Caco-2 (cell line): Measurements from ENCODE around the gene R3HDM2. TPM values are rescaled to one million over a fixed set of nuclear protein-coding genes. Genes with fewer than 3 reads are reported as not detected.
A peak's percentile ranks its signal among the peaks of the same experiment; 100 is the strongest.

Experiments used
- BruUV-seq: library from RNA; stranded (reverse); fragments of 400-500 nt; replicated peaks from 2 replicates; lab custom pipeline; 2021; lab: Mats Ljungman, UMichigan
- CTCF ChIA-PET: fragments of 300-600 bp; sonication (Branson Sonifier 250); formaldehyde crosslinking; loops from one replicate; lab custom pipeline; 2022; ENCODE audit warnings: antibody characterized with exemption; lab: Charles Lee
- POLR2A ChIA-PET: fragments of 300-600 bp; sonication (Branson Sonifier 250); formaldehyde crosslinking; loops from one replicate; lab custom pipeline; 2022; ENCODE audit warnings: antibody characterized with exemption; lab: Charles Lee
- DNase-seq, 2 experiments: peaks; one replicate each; pipeline versions ENCODE4 v3.0.0 to v3.0.0-alpha.2; 2020 to 2022
- H3K27me3 ChIP-seq: replicated peaks from 2 replicates; pipeline ENCODE4 v1.6.0; 2011; ENCODE audit warnings: low read length; ENCODE audit not compliant: control insufficient read depth, insufficient read depth
- H3K36me3 ChIP-seq: 2 replicates; pipeline ENCODE4 v1.5.1; 2011; ENCODE audit warnings: low read length; ENCODE audit not compliant: control insufficient read depth, insufficient read depth
- H3K4me1 ChIP-seq: fragments of 250-450 bp; sonication (Bioruptor Pico); 2 replicates; pipeline ENCODE4 v1.5.1; 2020; ENCODE audit warnings: mild to moderate bottlenecking
- H3K4me3 ChIP-seq: 2 replicates; pipeline ENCODE4 v1.5.1; 2011; ENCODE audit warnings: low read depth, mild to moderate bottlenecking, control low read depth, low read length
- H3K9me3 ChIP-seq: fragments of 250-450 bp; sonication (Bioruptor Pico); 2 replicates; pipeline ENCODE4 v1.5.1; 2020; ENCODE audit warnings: mild to moderate bottlenecking, moderate library complexity
- H3K27ac Mint-ChIP-seq: one replicate; pipeline ENCODE4 v1.8.0; 2022; ENCODE audit warnings: mixed read lengths; ENCODE audit not compliant: unreplicated experiment
- H3K27me3 Mint-ChIP-seq: one replicate; pipeline ENCODE4 v1.8.0; 2022; ENCODE audit warnings: mixed read lengths; ENCODE audit not compliant: insufficient read depth, unreplicated experiment
- H3K36me3 Mint-ChIP-seq: one replicate; pipeline ENCODE4 v1.8.0; 2022; ENCODE audit warnings: mild to moderate bottlenecking, mixed read lengths; ENCODE audit not compliant: insufficient read depth, unreplicated experiment
- H3K4me1 Mint-ChIP-seq: one replicate; pipeline ENCODE4 v1.8.0; 2022; ENCODE audit warnings: low read depth, mixed read lengths; ENCODE audit not compliant: unreplicated experiment
- H3K4me3 Mint-ChIP-seq: one replicate; pipeline ENCODE4 v1.8.0; 2022; ENCODE audit warnings: mild to moderate bottlenecking, moderate library complexity, mixed read lengths; ENCODE audit not compliant: unreplicated experiment
- H3K9me3 Mint-ChIP-seq: one replicate; pipeline ENCODE4 v1.8.0; 2022; ENCODE audit warnings: mixed read lengths; ENCODE audit not compliant: unreplicated experiment
- intact Hi-C: fragments of 100-400 bp; cut with micrococcal nuclease; formaldehyde crosslinking; loops from one replicate; pipeline ENCODE4 v1.10.0; 2022; ENCODE audit not compliant: unreplicated experiment
- total RNA-seq: library from RNA; stranded (reverse); gene quantifications from 2 replicates; pipeline ENCODE4 v1.2.3, GENCODE V29; 2022
- TF ChIP-seq, protein P1 (sequence below), 2 experiments: fragments of 200-600 bp in 1 of 2; IDR thresholded peaks; 1 replicate in 1 of 2; 2 replicates in 1 of 2; pipeline versions ENCODE4 v1.5.1 to v1.8.0; 2011 to 2022; ENCODE audit warnings: antibody characterized with exemption in 1 of 2, control low read depth in 1 of 2, inconsistent platforms in 1 of 2, low read depth in 1 of 2, low read length in 1 of 2, mild to moderate bottlenecking in 1 of 2, moderate library complexity in 1 of 2; ENCODE audit not compliant: insufficient read depth in 1 of 2, severe bottlenecking in 1 of 2, unreplicated experiment in 1 of 2

Gene R3HDM2
- total RNA-seq, 1 experiment from 2014 or later = 33.7 TPM

DNA sequence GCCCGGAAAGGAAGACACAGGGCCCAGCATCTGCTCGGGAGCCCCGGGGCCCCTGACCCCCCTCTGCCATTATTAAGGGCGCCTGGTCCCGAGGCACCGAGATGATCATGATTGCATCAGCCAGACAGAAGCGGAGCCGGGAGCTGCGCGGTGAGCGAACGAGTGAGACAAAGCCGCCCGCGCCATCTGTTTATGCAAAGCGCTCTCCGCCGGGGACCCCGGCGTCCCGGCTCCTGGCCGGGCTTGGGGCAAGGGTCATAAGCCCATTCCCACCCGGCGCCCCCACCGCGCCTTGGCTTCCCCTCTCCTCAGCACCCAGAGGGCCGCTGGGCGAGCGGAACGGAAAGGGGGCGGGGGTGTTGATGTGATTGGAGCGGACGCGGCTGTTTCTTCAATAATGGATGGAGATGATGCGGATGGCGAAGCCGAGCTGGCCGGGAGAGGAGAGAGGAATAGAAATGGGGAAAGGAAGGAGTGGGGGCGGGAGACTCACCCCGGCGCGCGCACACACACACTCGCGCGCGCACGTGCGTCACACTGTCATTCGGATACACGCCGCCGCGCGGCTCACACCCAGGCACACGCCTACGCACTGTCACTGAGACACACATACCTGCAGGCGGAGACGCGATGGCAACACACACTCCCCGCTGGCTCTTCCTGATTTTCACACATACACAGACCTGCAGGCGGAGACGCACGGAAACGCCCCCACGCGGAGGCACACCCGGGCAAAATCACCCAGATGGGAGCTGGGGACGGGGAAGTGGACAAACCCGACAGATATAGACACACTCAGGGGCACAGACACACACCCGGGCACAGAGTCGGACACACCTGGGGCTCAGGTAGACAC lies 190.5 kb downstream of the R3HDM2 start:
- ChIA-PET CTCF (interaction anchor here (0.7 to 6.4 kb wide), 7 partner anchors 11 to 219 kb away, joined by 3 to 80 read pairs (median 4); partner anchors contain the start of genes GLI1 and SHMT2), POLR2A (interaction anchor here (0.5 to 3.3 kb wide), 5 partner anchors 11 to 240 kb away, joined by 3 to 36 read pairs (median 5); partner anchors contain the start of genes INHBE and SHMT2)
- Histone ChIP-seq H3K4me3 (peak overlapping the region; percentile 35), H3K4me1 (peaks cover 19% of the 10 kb centered on the region), H3K36me3 (no peaks in the 10 kb centered on the region), H3K9me3 (no peaks in the 10 kb centered on the region), H3K27me3 (peaks cover 9% of the 10 kb centered on the region)
- peaks cover 63% of the 10 kb centered on the region for H3K36me3 Mint-ChIP-seq
- H3K27ac Mint-ChIP-seq = peak overlapping the region; percentile 45
- peak; percentile 63 to 64 for DNase-seq
- H3K4me3 Mint-ChIP-seq = peak overlapping the region; percentile 79
- H3K9me3 Mint-ChIP-seq = no peaks in the 10 kb centered on the region
- H3K27me3 Mint-ChIP-seq = peaks cover 7% of the 10 kb centered on the region
- H3K4me1 Mint-ChIP-seq = peaks cover 43% of the 10 kb centered on the region
- TF ChIP-seq, protein P1, sequence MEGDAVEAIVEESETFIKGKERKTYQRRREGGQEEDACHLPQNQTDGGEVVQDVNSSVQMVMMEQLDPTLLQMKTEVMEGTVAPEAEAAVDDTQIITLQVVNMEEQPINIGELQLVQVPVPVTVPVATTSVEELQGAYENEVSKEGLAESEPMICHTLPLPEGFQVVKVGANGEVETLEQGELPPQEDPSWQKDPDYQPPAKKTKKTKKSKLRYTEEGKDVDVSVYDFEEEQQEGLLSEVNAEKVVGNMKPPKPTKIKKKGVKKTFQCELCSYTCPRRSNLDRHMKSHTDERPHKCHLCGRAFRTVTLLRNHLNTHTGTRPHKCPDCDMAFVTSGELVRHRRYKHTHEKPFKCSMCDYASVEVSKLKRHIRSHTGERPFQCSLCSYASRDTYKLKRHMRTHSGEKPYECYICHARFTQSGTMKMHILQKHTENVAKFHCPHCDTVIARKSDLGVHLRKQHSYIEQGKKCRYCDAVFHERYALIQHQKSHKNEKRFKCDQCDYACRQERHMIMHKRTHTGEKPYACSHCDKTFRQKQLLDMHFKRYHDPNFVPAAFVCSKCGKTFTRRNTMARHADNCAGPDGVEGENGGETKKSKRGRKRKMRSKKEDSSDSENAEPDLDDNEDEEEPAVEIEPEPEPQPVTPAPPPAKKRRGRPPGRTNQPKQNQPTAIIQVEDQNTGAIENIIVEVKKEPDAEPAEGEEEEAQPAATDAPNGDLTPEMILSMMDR (IDR thresholded peaks at IDR 0.05; ENCODE audit: insufficient read depth in 1 of 2, low read depth in 1 of 2, low read length in 1 of 2, severe bottlenecking in 1 of 2, unreplicated experiment in 1 of 2) = peak in 1 of 2 experiments; percentile 0
- intact Hi-C loops = no loop called here
- BruUV-seq = TSS peak; percentile 55

DNA sequence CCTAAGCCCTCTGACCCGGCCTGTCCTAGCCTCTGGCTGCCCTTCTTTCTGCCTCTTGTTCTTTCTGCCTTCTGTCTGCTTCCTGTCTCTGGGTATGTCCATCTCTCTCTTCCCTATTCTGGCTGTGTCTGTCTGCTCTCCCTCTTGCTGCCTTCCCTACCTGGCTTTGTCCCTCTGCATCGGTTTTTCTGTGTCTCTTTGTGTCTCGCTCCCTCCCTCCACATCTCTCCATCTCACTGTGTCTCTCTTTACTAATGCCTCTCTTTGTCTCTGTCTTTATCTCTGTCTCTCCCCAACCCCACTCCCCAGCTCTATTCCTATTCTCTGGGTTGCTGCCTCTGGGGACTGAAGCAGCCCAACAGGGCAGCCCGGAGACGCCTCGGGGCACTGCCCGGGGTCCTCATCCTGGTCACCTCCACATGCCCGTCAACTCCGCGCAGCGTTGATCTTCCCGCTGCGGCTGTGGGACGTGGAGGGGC lies 191.2 kb downstream of the R3HDM2 start:
- BruUV-seq = no TSS peak
- DNase-seq = no peak
- peaks cover 19% of the 10 kb centered on the region for H3K4me1 ChIP-seq
- intact Hi-C loops = no loop called here
- POLR2A ChIA-PET = interaction anchor here (0.6 to 3.3 kb wide), 5 partner anchors 10 to 1162 kb away, joined by 3 to 36 read pairs (median 4); partner anchors contain the start of gene SHMT2
- no peaks in the 10 kb centered on the region for H3K36me3 ChIP-seq
- CTCF ChIA-PET = interaction anchor here (0.8 to 6.4 kb wide), 7 partner anchors 10 to 170 kb away, joined by 3 to 80 read pairs (median 8); partner anchors contain the start of genes NXPH4, SHMT2 and STAC3
- H3K4me1 Mint-ChIP-seq = peaks cover 43% of the 10 kb centered on the region
- H3K27ac Mint-ChIP-seq = peak overlapping the region; percentile 45
- H3K27me3 ChIP-seq = peaks cover 9% of the 10 kb centered on the region
- no peaks in the 10 kb centered on the region for H3K9me3 Mint-ChIP-seq
- H3K9me3 ChIP-seq = no peaks in the 10 kb centered on the region
- TF ChIP-seq, protein P1 (IDR thresholded peaks at IDR 0.05; ENCODE audit: insufficient read depth in 1 of 2, low read depth in 1 of 2, low read length in 1 of 2, severe bottlenecking in 1 of 2, unreplicated experiment in 1 of 2) = no peak
- peaks cover 69% of the 10 kb centered on the region for H3K36me3 Mint-ChIP-seq
- H3K27me3 Mint-ChIP-seq = peaks cover 7% of the 10 kb centered on the region
- peak overlapping the region; percentile 35 for H3K4me3 ChIP-seq
- peak overlapping the region; percentile 79 for H3K4me3 Mint-ChIP-seq
